Esophagus squamous epithelium (tissue), 4 donors: Measurements from ENCODE around the gene HSFX2.

Source experiments
- POLR2A ChIP-seq, 4 donors: fragments of 450-650 bp; IDR thresholded peaks; one replicate each; pipeline ENCODE4 v1.6.1; 2017; ENCODE audit warnings: antibody characterized with exemption in 4 of 4, mild to moderate bottlenecking in 4 of 4, moderate library complexity in 3 of 4
- TF ChIP-seq, protein P1 (sequence below), 6 experiments: fragments of 450-650 bp in 4 of 6; fragments of 200-600 bp in 2 of 6; sonication (generic) in 2 of 6; IDR thresholded peaks; one replicate each; pipeline ENCODE4 v1.5.1; 2016 to 2019; ENCODE audit warnings: antibody characterized with exemption in 6 of 6, mild to moderate bottlenecking in 4 of 6, moderate library complexity in 4 of 6

DNA sequence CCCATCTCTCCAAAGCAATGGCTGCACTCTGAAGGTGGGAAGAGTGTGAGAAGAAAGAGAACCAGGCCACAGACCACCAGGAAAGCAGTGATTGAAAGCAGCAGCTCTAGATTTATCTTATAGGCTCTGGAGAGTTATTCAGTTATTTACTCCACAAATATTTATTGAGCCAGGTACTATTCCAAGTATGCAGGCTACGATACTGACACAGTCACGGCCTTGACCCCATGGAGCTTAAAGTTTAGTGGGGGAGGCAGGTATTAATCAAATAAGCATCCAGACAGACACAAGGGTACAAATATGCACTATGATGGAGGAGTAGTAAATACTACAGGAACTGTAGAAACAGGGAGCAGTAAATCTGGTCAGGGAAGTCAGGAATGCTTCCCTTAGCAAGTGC lies 33.7 kb upstream of the HSFX2 start:
- TF ChIP-seq, protein P1, sequence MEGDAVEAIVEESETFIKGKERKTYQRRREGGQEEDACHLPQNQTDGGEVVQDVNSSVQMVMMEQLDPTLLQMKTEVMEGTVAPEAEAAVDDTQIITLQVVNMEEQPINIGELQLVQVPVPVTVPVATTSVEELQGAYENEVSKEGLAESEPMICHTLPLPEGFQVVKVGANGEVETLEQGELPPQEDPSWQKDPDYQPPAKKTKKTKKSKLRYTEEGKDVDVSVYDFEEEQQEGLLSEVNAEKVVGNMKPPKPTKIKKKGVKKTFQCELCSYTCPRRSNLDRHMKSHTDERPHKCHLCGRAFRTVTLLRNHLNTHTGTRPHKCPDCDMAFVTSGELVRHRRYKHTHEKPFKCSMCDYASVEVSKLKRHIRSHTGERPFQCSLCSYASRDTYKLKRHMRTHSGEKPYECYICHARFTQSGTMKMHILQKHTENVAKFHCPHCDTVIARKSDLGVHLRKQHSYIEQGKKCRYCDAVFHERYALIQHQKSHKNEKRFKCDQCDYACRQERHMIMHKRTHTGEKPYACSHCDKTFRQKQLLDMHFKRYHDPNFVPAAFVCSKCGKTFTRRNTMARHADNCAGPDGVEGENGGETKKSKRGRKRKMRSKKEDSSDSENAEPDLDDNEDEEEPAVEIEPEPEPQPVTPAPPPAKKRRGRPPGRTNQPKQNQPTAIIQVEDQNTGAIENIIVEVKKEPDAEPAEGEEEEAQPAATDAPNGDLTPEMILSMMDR (IDR thresholded peaks at IDR 0.05): no peak
- no peak for TF ChIP-seq POLR2A (IDR thresholded peaks at IDR 0.05)
